Panc1 (cell line): ENCODE results near the gene GRM6.

Experiments
- POLR2AphosphoS5 ChIP-seq: IDR thresholded peaks from 2 replicates; pipeline ENCODE4 v1.6.1; 2012; ENCODE audit warnings: mild to moderate bottlenecking, low read depth, low read length, moderate library complexity
- SIN3A ChIP-seq: IDR thresholded peaks from 2 replicates; pipeline ENCODE4 v1.6.1; 2012; ENCODE audit warnings: low read depth, mild to moderate bottlenecking, low read length, moderate library complexity, borderline replicate concordance; ENCODE audit not compliant: insufficient read depth
- TF ChIP-seq, protein P1 (sequence below): fragments of 450-650 bp; IDR thresholded peaks from 2 replicates; pipeline ENCODE4 v1.5.1; 2017; ENCODE audit warnings: mild to moderate bottlenecking
- TF ChIP-seq, protein P2 (sequence below), 2 experiments: IDR thresholded peaks; 2 replicates each; pipeline ENCODE4 v1.6.1; 2011 to 2012; ENCODE audit warnings: low read depth in 2 of 2, control low read depth in 1 of 2, low read length in 1 of 2, mild to moderate bottlenecking in 1 of 2, moderate library complexity in 1 of 2; ENCODE audit not compliant: insufficient read depth in 1 of 2

DNA sequence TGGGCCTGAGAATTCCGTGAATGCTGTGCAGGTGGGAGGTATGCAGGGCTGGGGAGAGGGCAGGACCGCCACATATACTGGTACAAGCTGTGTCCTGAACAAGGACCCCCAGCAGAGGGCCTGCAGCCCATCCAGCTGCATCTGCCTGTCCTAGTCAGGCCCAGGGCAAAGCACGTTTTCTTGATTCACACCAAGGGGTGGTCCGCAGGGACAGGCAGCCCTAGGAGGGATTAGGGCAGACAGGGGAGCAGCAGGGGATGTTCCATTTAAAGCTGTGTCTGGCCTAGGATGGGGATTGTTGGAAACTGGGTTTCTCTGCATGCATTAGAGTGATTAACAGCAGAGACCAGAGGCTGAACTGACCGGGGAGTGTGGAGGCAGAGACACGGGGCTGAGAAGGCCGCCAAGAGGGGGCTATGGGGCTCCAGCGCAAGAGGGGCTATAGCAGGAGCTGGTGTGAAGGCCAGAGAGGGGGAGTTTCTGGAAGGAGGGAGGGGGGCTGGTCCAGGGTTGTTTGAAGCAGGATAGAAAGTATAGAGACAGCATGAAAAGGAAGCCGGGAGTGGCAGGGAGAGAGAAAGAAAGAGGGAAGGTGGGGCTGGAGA lies 2.7 kb downstream of the GRM6 start:
- TF ChIP-seq, protein P1, sequence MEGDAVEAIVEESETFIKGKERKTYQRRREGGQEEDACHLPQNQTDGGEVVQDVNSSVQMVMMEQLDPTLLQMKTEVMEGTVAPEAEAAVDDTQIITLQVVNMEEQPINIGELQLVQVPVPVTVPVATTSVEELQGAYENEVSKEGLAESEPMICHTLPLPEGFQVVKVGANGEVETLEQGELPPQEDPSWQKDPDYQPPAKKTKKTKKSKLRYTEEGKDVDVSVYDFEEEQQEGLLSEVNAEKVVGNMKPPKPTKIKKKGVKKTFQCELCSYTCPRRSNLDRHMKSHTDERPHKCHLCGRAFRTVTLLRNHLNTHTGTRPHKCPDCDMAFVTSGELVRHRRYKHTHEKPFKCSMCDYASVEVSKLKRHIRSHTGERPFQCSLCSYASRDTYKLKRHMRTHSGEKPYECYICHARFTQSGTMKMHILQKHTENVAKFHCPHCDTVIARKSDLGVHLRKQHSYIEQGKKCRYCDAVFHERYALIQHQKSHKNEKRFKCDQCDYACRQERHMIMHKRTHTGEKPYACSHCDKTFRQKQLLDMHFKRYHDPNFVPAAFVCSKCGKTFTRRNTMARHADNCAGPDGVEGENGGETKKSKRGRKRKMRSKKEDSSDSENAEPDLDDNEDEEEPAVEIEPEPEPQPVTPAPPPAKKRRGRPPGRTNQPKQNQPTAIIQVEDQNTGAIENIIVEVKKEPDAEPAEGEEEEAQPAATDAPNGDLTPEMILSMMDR: no peak
- TF ChIP-seq, protein P2, sequence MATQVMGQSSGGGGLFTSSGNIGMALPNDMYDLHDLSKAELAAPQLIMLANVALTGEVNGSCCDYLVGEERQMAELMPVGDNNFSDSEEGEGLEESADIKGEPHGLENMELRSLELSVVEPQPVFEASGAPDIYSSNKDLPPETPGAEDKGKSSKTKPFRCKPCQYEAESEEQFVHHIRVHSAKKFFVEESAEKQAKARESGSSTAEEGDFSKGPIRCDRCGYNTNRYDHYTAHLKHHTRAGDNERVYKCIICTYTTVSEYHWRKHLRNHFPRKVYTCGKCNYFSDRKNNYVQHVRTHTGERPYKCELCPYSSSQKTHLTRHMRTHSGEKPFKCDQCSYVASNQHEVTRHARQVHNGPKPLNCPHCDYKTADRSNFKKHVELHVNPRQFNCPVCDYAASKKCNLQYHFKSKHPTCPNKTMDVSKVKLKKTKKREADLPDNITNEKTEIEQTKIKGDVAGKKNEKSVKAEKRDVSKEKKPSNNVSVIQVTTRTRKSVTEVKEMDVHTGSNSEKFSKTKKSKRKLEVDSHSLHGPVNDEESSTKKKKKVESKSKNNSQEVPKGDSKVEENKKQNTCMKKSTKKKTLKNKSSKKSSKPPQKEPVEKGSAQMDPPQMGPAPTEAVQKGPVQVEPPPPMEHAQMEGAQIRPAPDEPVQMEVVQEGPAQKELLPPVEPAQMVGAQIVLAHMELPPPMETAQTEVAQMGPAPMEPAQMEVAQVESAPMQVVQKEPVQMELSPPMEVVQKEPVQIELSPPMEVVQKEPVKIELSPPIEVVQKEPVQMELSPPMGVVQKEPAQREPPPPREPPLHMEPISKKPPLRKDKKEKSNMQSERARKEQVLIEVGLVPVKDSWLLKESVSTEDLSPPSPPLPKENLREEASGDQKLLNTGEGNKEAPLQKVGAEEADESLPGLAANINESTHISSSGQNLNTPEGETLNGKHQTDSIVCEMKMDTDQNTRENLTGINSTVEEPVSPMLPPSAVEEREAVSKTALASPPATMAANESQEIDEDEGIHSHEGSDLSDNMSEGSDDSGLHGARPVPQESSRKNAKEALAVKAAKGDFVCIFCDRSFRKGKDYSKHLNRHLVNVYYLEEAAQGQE (IDR thresholded peaks at IDR 0.05; ENCODE audit: insufficient read depth in 1 of 2, low read depth in 2 of 2, low read length in 1 of 2): no peak
- TF ChIP-seq SIN3A (no peak), POLR2AphosphoS5 (no peak)
